ENCODE data around the gene ADH1C. TPM values are rescaled to one million over a fixed set of nuclear protein-coding genes. Genes with fewer than 3 reads are reported as not detected.

The ADH1C gene
- total RNA-seq, 1 experiment from 2014 or later = not detected

DNA sequence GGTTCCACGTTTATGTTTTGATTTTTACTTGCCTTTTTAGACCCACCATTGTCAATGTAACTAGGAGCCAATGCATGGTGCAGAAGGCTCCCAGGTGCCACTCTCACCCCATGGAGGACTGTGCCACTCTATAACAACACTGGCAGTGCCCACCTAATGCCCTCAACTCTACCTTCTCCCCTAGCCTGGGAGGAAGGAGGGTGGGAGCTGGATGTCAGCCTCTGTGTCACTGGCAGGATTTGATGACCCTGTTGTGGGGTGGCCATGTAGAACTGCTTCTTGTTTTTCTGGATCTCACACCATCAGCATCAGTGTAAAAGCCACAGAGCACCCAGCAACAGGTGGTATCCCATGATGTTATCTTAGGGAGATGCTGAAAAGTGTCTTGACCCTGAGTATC is 17.7 kb downstream of the ADH1C start:
- H2AFZ ChIP-seq (ENCODE audit: low read length) = no peak overlapping the region
- no peak overlapping the region for H3K23ac ChIP-seq (ENCODE audit: insufficient read length, low read depth, low read length)
- no peaks in the 10 kb centered on the region for H3K4me1 ChIP-seq (ENCODE audit: insufficient read depth, low read length)

More for the DNA sequence above, 17.7 kb downstream of the ADH1C start:
- peaks cover 0 to 3% of the 10 kb centered on the region in 2 experiments; a peak in 1 of 4 replicates for H3K4me1 Mint-ChIP-seq
- no peak overlapping the region for H3K9ac ChIP-seq (ENCODE audit: extremely low read depth, insufficient read length, low read length)
- H2BK12ac ChIP-seq (ENCODE audit: insufficient read length, low read depth, low read length) = no peak overlapping the region
- no peaks in the 10 kb centered on the region; the same call in 1 of the 2 replicates for H3K27me3 Mint-ChIP-seq (ENCODE audit: low read depth)
- H3K9me3 Mint-ChIP-seq = peaks cover 2% of the 10 kb centered on the region in 2 experiments; a peak in 2 of 5 replicates
- no peaks in the 10 kb centered on the region for H4K20me1 ChIP-seq (ENCODE audit: control insufficient read depth, insufficient read depth, insufficient read length)
- no peak for DNase-seq
- no peak overlapping the region for H3T11ph ChIP-seq (ENCODE audit: low read length)
- H3K56ac ChIP-seq (ENCODE audit: insufficient read length, low read depth, low read length) = no peak overlapping the region
- no peak overlapping the region for H3K4me3 Mint-ChIP-seq
- H2BK15ac ChIP-seq (ENCODE audit: low read depth, low read length) = no peak overlapping the region
- H3K79me1 ChIP-seq (ENCODE audit: insufficient read depth, low read depth, low read length, poor library complexity, severe bottlenecking) = no peaks in the 10 kb centered on the region
- H4K91ac ChIP-seq (ENCODE audit: insufficient read length, low read depth, low read length) = no peak overlapping the region
- H3K27me3 ChIP-seq (ENCODE audit: insufficient read depth, low read length) = no peaks in the 10 kb centered on the region
- no peak overlapping the region for H4K8ac ChIP-seq (replicated peaks; ENCODE audit: insufficient read length, low read depth, low read length)
- no peak overlapping the region for H3K14ac ChIP-seq (ENCODE audit: insufficient read depth, low read length)
- no peak overlapping the region for H4K5ac ChIP-seq (ENCODE audit: insufficient read length, low read depth, low read length)
- H3K18ac ChIP-seq (ENCODE audit: insufficient read length, low read depth, low read length) = no peak overlapping the region
- no peaks in the 10 kb centered on the region for H3K9me3 ChIP-seq (ENCODE audit: control insufficient read depth, low read depth, low read length)
- H2BK5ac ChIP-seq (ENCODE audit: insufficient read length, low read length) = no peak overlapping the region
- no peak overlapping the region for H3K27ac ChIP-seq (ENCODE audit: insufficient read length, low read depth, low read length)
- H3K36me3 Mint-ChIP-seq (ENCODE audit: insufficient read depth in 1 of 3, low read depth in 3 of 3) = no peaks in the 10 kb centered on the region
- H3K79me2 ChIP-seq (ENCODE audit: insufficient read depth, low read length) = no peaks in the 10 kb centered on the region
- no peak overlapping the region for H3K4me2 ChIP-seq (ENCODE audit: insufficient read depth, insufficient read length, low read length)
- no peak overlapping the region for H3K4ac ChIP-seq (ENCODE audit: low read depth, low read length)
- TF ChIP-seq, protein P1, sequence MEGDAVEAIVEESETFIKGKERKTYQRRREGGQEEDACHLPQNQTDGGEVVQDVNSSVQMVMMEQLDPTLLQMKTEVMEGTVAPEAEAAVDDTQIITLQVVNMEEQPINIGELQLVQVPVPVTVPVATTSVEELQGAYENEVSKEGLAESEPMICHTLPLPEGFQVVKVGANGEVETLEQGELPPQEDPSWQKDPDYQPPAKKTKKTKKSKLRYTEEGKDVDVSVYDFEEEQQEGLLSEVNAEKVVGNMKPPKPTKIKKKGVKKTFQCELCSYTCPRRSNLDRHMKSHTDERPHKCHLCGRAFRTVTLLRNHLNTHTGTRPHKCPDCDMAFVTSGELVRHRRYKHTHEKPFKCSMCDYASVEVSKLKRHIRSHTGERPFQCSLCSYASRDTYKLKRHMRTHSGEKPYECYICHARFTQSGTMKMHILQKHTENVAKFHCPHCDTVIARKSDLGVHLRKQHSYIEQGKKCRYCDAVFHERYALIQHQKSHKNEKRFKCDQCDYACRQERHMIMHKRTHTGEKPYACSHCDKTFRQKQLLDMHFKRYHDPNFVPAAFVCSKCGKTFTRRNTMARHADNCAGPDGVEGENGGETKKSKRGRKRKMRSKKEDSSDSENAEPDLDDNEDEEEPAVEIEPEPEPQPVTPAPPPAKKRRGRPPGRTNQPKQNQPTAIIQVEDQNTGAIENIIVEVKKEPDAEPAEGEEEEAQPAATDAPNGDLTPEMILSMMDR (conservative IDR thresholded peaks at IDR 0.05) = no peak
- no peak overlapping the region for H2AK5ac ChIP-seq (ENCODE audit: insufficient read length, low read length)
- H3K27ac Mint-ChIP-seq = no peak overlapping the region
- H3K23me2 ChIP-seq (ENCODE audit: insufficient read length, low read depth, low read length, poor library complexity, severe bottlenecking) = no peaks in the 10 kb centered on the region
- H2BK120ac ChIP-seq (ENCODE audit: low read depth, low read length, poor library complexity, severe bottlenecking) = no peak overlapping the region
- H2BK20ac ChIP-seq (ENCODE audit: low read depth, low read length, poor library complexity, severe bottlenecking) = no peak overlapping the region
- WGBS (ENCODE audit: extremely low coverage, insufficient read length, low lambda C conversion rate) = no CpG with 5 or more reads among the region's 1 CpG
